GM18870 (cell line): Measurements from ENCODE around the gene RBM33.

Source experiments
- ATAC-seq: cut with Tn5 transposase; IDR thresholded peaks from one replicate; pipeline ENCODE4 v1.9.1; 2021; ENCODE audit warnings: moderate library complexity; ENCODE audit not compliant: unreplicated experiment

Gene RBM33

GRCh38 chr7:155741805-155742204, 97.3 kb downstream of the RBM33 start:
- no peak for ATAC-seq

GRCh38 chr7:155743177-155743576, 98.7 kb downstream of the RBM33 start:
- ATAC-seq = no peak

- ATAC-seq = no peak
These were observed 100.7 kb downstream of the RBM33 start for GRCh38 chr7:155744971-155745683.

- peak; percentile 25 for ATAC-seq
These were observed 101.3 kb downstream of the RBM33 start for GRCh38 chr7:155745737-155746136.

GRCh38 chr7:155746188-155746587, 101.7 kb downstream of the RBM33 start:
- ATAC-seq = peak; percentile 65

GRCh38 chr7:155747209-155747608, 102.7 kb downstream of the RBM33 start:
- no peak for ATAC-seq

GRCh38 chr7:155749578-155749977, 105.1 kb downstream of the RBM33 start:
- no peak for ATAC-seq

- ATAC-seq = no peak
These were observed 106.0 kb downstream of the RBM33 start for GRCh38 chr7:155750255-155751125.

- ATAC-seq = no peak
These were observed 106.9 kb downstream of the RBM33 start for GRCh38 chr7:155751409-155751808.

GRCh38 chr7:155752756-155753445, 108.4 kb downstream of the RBM33 start:
- peak; percentile 48 for ATAC-seq

GRCh38 chr7:155753446-155753965, 109.0 kb downstream of the RBM33 start:
- no peak for ATAC-seq

- ATAC-seq = no peak
These were observed 109.7 kb downstream of the RBM33 start for GRCh38 chr7:155754165-155754564.

- ATAC-seq = no peak
These were observed 110.6 kb downstream of the RBM33 start for GRCh38 chr7:155755026-155755425.

- ATAC-seq = no peak
These were observed 111.9 kb downstream of the RBM33 start for GRCh38 chr7:155756322-155756721.

GRCh38 chr7:155758348-155758747, 113.9 kb downstream of the RBM33 start:
- ATAC-seq = no peak

GRCh38 chr7:155759740-155760430, 115.4 kb downstream of the RBM33 start:
- no peak for ATAC-seq

- ATAC-seq = no peak
These were observed 116.7 kb downstream of the RBM33 start for GRCh38 chr7:155761162-155761561.

GRCh38 chr7:155762036-155762435, 117.6 kb downstream of the RBM33 start:
- ATAC-seq = no peak

- ATAC-seq = no peak
These were observed 118.2 kb downstream of the RBM33 start for GRCh38 chr7:155762655-155763054.

- ATAC-seq = no peak
These were observed 118.7 kb downstream of the RBM33 start for GRCh38 chr7:155763122-155763521.
